H9 (cell line): ENCODE measurements around the gene C1QTNF9B. TPM values are rescaled to one million over a fixed set of nuclear protein-coding genes. Genes with fewer than 3 reads are reported as not detected.
"Not testable (repeated sequence)": the region's sequence is repeated elsewhere in the genome, so short reads cannot be mapped to it uniquely, and the experiment has no call there.

Experiments
- DNase-seq: peaks from one replicate; pipeline ENCODE4 v3.0.0-alpha.2; 2017
- H2AFZ ChIP-seq: one replicate; pipeline ENCODE4 v1.6.1; 2013; ENCODE audit warnings: mild to moderate bottlenecking, low read length, control low read depth, moderate library complexity
- H2AK5ac ChIP-seq: 2 replicates; pipeline ENCODE4 v1.6.1; 2013; ENCODE audit warnings: low read length, control low read depth, mixed read lengths; ENCODE audit not compliant: insufficient read length
- H2BK120ac ChIP-seq: one replicate; pipeline ENCODE4 v1.6.1; 2013; ENCODE audit warnings: low read depth, mild to moderate bottlenecking, low read length, control low read depth, inconsistent platforms; ENCODE audit not compliant: poor library complexity, severe bottlenecking
- H2BK12ac ChIP-seq: 2 replicates; pipeline ENCODE4 v1.6.1; 2013; ENCODE audit warnings: low read length, control low read depth, mixed read lengths, low read depth; ENCODE audit not compliant: insufficient read length
- H2BK15ac ChIP-seq: 2 replicates; pipeline ENCODE4 v1.6.1; 2013; ENCODE audit warnings: low read depth, low read length, control low read depth
- H2BK20ac ChIP-seq: one replicate; pipeline ENCODE4 v1.6.1; 2013; ENCODE audit warnings: low read depth, mild to moderate bottlenecking, low read length, control low read depth, inconsistent platforms; ENCODE audit not compliant: poor library complexity, severe bottlenecking
- H2BK5ac ChIP-seq: 2 replicates; pipeline ENCODE4 v1.6.1; 2013; ENCODE audit warnings: low read length, control low read depth, mixed read lengths; ENCODE audit not compliant: insufficient read length
- H3K14ac ChIP-seq: 2 replicates; pipeline ENCODE4 v1.6.1; 2013; ENCODE audit warnings: low read length, control low read depth; ENCODE audit not compliant: insufficient read depth
- H3K18ac ChIP-seq: 2 replicates; pipeline ENCODE4 v1.6.1; 2013; ENCODE audit warnings: low read depth, mild to moderate bottlenecking, mixed read lengths, low read length, control low read depth; ENCODE audit not compliant: insufficient read length
- H3K23ac ChIP-seq: 2 replicates; pipeline ENCODE4 v1.6.1; 2013; ENCODE audit warnings: low read length, control low read depth, mixed read lengths, low read depth; ENCODE audit not compliant: insufficient read length
- H3K23me2 ChIP-seq: 2 replicates; pipeline ENCODE4 v1.6.1; 2013; ENCODE audit warnings: low read depth, mild to moderate bottlenecking, mixed read lengths, low read length, control low read depth; ENCODE audit not compliant: insufficient read length, poor library complexity, severe bottlenecking
- H3K27ac ChIP-seq: 2 replicates; pipeline ENCODE4 v1.5.1; 2013; ENCODE audit warnings: low read length, control low read depth, mixed read lengths, low read depth; ENCODE audit not compliant: insufficient read length
- H3K27me3 ChIP-seq: 2 replicates; pipeline ENCODE4 v1.6.1; 2013; ENCODE audit warnings: low read length, control low read depth, inconsistent platforms; ENCODE audit not compliant: insufficient read depth
- H3K4ac ChIP-seq: 2 replicates; pipeline ENCODE4 v1.6.1; 2013; ENCODE audit warnings: low read depth, mild to moderate bottlenecking, control low read depth, inconsistent platforms, low read length, moderate library complexity
- H3K4me1 ChIP-seq: 2 replicates; pipeline ENCODE4 v1.6.1; 2013; ENCODE audit warnings: low read length, control low read depth, inconsistent platforms; ENCODE audit not compliant: insufficient read depth
- H3K4me2 ChIP-seq: 2 replicates; pipeline ENCODE4 v1.6.1; 2013; ENCODE audit warnings: low read length, control low read depth, mixed read lengths; ENCODE audit not compliant: insufficient read length, insufficient read depth
- H3K56ac ChIP-seq: 2 replicates; pipeline ENCODE4 v1.6.1; 2013; ENCODE audit warnings: low read depth, mild to moderate bottlenecking, mixed read lengths, low read length, control low read depth; ENCODE audit not compliant: insufficient read length
- H3K79me1 ChIP-seq: 2 replicates; pipeline ENCODE4 v1.6.1; 2013; ENCODE audit warnings: low read depth, mild to moderate bottlenecking, moderate library complexity, low read length, control low read depth, inconsistent platforms; ENCODE audit not compliant: insufficient read depth, poor library complexity, severe bottlenecking
- H3K79me2 ChIP-seq: 2 replicates; pipeline ENCODE4 v1.6.1; 2013; ENCODE audit warnings: low read length, control low read depth, inconsistent platforms; ENCODE audit not compliant: insufficient read depth
- H3K9ac ChIP-seq: 2 replicates; pipeline ENCODE4 v1.6.1; 2013; ENCODE audit warnings: low read length, control low read depth, mixed read lengths; ENCODE audit not compliant: insufficient read length; ENCODE audit errors: extremely low read depth
- H3K9me3 ChIP-seq: one replicate; pipeline ENCODE4 v1.6.1; 2013; ENCODE audit warnings: low read depth, low read length, inconsistent platforms; ENCODE audit not compliant: control insufficient read depth
- H3T11ph ChIP-seq: one replicate; pipeline ENCODE4 v1.6.1; 2013; ENCODE audit warnings: mild to moderate bottlenecking, low read length, control low read depth, inconsistent platforms
- H4K20me1 ChIP-seq: one replicate; pipeline ENCODE4 v1.6.1; 2013; ENCODE audit not compliant: control insufficient read depth, insufficient read length, insufficient read depth
- H4K5ac ChIP-seq: 2 replicates; pipeline ENCODE4 v1.6.1; 2013; ENCODE audit warnings: low read depth, mild to moderate bottlenecking, mixed read lengths, low read length, control low read depth; ENCODE audit not compliant: insufficient read length
- H4K8ac ChIP-seq: replicated peaks from 2 replicates; pipeline ENCODE4 v1.6.1; 2013; ENCODE audit warnings: low read length, control low read depth, mixed read lengths, low read depth; ENCODE audit not compliant: insufficient read length
- H4K91ac ChIP-seq: 2 replicates; pipeline ENCODE4 v1.6.1; 2013; ENCODE audit warnings: low read depth, mild to moderate bottlenecking, moderate library complexity, mixed read lengths, low read length, control low read depth; ENCODE audit not compliant: insufficient read length
- H3K27ac Mint-ChIP-seq, 3 experiments: 2 replicates in 2 of 3; 3 replicates in 1 of 3; pipeline ENCODE4 v1.8.0; 2020 to 2021; ENCODE audit warnings: mixed read lengths in 3 of 3, mild to moderate bottlenecking in 1 of 3, moderate library complexity in 1 of 3
- H3K27me3 Mint-ChIP-seq: 2 replicates; pipeline ENCODE4 v1.8.0; 2021; ENCODE audit warnings: low read depth, mild to moderate bottlenecking, moderate library complexity, mixed read lengths
- H3K36me3 Mint-ChIP-seq, 3 experiments: 2 replicates in 2 of 3; 3 replicates in 1 of 3; pipeline ENCODE4 v1.8.0; 2020 to 2021; ENCODE audit warnings: low read depth in 3 of 3, mixed read lengths in 3 of 3; ENCODE audit not compliant: insufficient read depth in 1 of 3
- H3K4me1 Mint-ChIP-seq, 2 experiments: 2 replicates each; pipeline ENCODE4 v1.8.0; 2020; ENCODE audit warnings: mixed read lengths in 2 of 2
- H3K4me3 Mint-ChIP-seq, 2 experiments: 2 replicates in 1 of 2; 3 replicates in 1 of 2; pipeline ENCODE4 v1.8.0; 2020 to 2021; ENCODE audit warnings: mild to moderate bottlenecking in 2 of 2, mixed read lengths in 2 of 2, moderate library complexity in 1 of 2
- H3K9me3 Mint-ChIP-seq, 2 experiments: 2 replicates in 1 of 2; 3 replicates in 1 of 2; pipeline ENCODE4 v1.8.0; 2020; ENCODE audit warnings: mild to moderate bottlenecking in 2 of 2, mixed read lengths in 2 of 2, moderate library complexity in 1 of 2
- CTCF ChIP-seq: fragments of 200-600 bp; sonication (generic); conservative IDR thresholded peaks from 3 replicates; pipeline ENCODE4 v1.8.0; 2021; ENCODE audit warnings: antibody characterized with exemption, mild to moderate bottlenecking
- WGBS: extraction: QIAGEN DNeasy Blood & Tissue Kit; methylation state at CpG from one replicate; pipeline ENCODE4 v1.1.7; 2013; ENCODE audit warnings: missing lambda C conversion rate, low lambda C conversion rate, mixed read lengths; ENCODE audit not compliant: insufficient read length; ENCODE audit errors: extremely low coverage; 5-methylcytosine and 5-hydroxymethylcytosine counted together
- total RNA-seq: library from RNA; stranded (reverse); gene quantifications from 2 replicates; pipeline ENCODE4 v1.2.1, GENCODE V29; 2021

The C1QTNF9B gene
- total RNA-seq, 1 experiment from 2014 or later, result not detected

GRCh38 chr13:23941211-23941610 is 43.9 kb upstream of the C1QTNF9B start:
- Histone ChIP-seq H2BK15ac (no peak overlapping the region), H3K4me1 (no peaks in the 10 kb centered on the region), H3K4ac (no peak overlapping the region), H3K79me1 (no peaks in the 10 kb centered on the region), H4K20me1 (no peaks in the 10 kb centered on the region), H2AFZ (no peak overlapping the region), H2BK120ac (no peak overlapping the region), H3K23me2 (no peaks in the 10 kb centered on the region), H3K4me2 (no peak overlapping the region), H4K91ac (no peak overlapping the region), H3K14ac (no peak overlapping the region), H2BK12ac (no peak overlapping the region), H3K56ac (no peak overlapping the region), H3K23ac (no peak overlapping the region), H2BK20ac (no peak overlapping the region), H3K27me3 (no peaks in the 10 kb centered on the region), H3K79me2 (no peaks in the 10 kb centered on the region), H3K9me3 (no peaks in the 10 kb centered on the region), H3K27ac (no peak overlapping the region), H2BK5ac (no peak overlapping the region), H4K8ac (no peak overlapping the region), H3K18ac (no peak overlapping the region), H2AK5ac (no peak overlapping the region), H3K9ac (no peak overlapping the region), H4K5ac (no peak overlapping the region), H3T11ph (no peak overlapping the region)
- DNase-seq, result no peak
- no peaks in the 10 kb centered on the region; a peak in 1 of 4 replicates for H3K4me1 Mint-ChIP-seq
- peaks cover 19 to 21% of the 10 kb centered on the region in 2 experiments; a peak in 4 of 5 replicates for H3K9me3 Mint-ChIP-seq
- H3K36me3 Mint-ChIP-seq, result peaks cover 4 to 21% (median 8%) of the 10 kb centered on the region in 3 experiments; a peak in 6 of 7 replicates
- no CpG with 5 or more reads among the region's 3 CpGs for WGBS
- no peak overlapping the region for H3K27ac Mint-ChIP-seq
- no peak for TF ChIP-seq CTCF
- H3K4me3 Mint-ChIP-seq, result no peak overlapping the region
- peaks cover 10% of the 10 kb centered on the region for H3K27me3 Mint-ChIP-seq

GRCh38 chr13:23939666-23940065 is 42.4 kb upstream of the C1QTNF9B start:
- not testable (repeated sequence) for H3K79me1 ChIP-seq, H4K5ac ChIP-seq, H4K91ac ChIP-seq, H3K14ac ChIP-seq, H3K9me3 ChIP-seq, H2AFZ ChIP-seq, H3T11ph ChIP-seq, H3K4me1 ChIP-seq, H3K18ac ChIP-seq, H2BK15ac ChIP-seq, H3K4me3 Mint-ChIP-seq, H3K27ac ChIP-seq, H3K79me2 ChIP-seq, H3K4ac ChIP-seq, H2BK12ac ChIP-seq, H3K27me3 ChIP-seq, H2BK120ac ChIP-seq, H3K27me3 Mint-ChIP-seq, H3K56ac ChIP-seq, H3K27ac Mint-ChIP-seq, H3K23ac ChIP-seq, H3K4me2 ChIP-seq, H2BK20ac ChIP-seq, H2BK5ac ChIP-seq, H2AK5ac ChIP-seq, H3K9ac ChIP-seq, H4K8ac ChIP-seq, H3K4me1 Mint-ChIP-seq, H3K23me2 ChIP-seq, H4K20me1 ChIP-seq, DNase-seq
- H3K9me3 Mint-ChIP-seq, result peaks cover 19 to 21% of the 10 kb centered on the region in 2 experiments; a peak in 4 of 5 replicates
- peaks cover 4 to 21% (median 8%) of the 10 kb centered on the region in 3 experiments; a peak in 6 of 7 replicates for H3K36me3 Mint-ChIP-seq
- no CpG with 5 or more reads among the region's 3 CpGs for WGBS
